Smooth muscle cell (in vitro differentiated cells): ENCODE data around the gene NEU2. TPM values are rescaled to one million over a fixed set of nuclear protein-coding genes. Genes with fewer than 3 reads are reported as not detected.

ENCODE experiments used
- DNase-seq: peaks from one replicate; lab custom pipeline; 2025; ENCODE audit not compliant: unreplicated experiment; lab: John Stamatoyannopoulos, UW
- H2AFZ ChIP-seq: fragments of 200-600 bp; sonication (generic); 2 replicates; pipeline ENCODE4 v1.6.0; 2016; ENCODE audit warnings: antibody characterized with exemption, low read depth, mild to moderate bottlenecking
- H3F3A ChIP-seq: fragments of 200-600 bp; sonication (generic); 2 replicates; pipeline ENCODE4 v1.6.0; 2017; ENCODE audit warnings: antibody characterized with exemption, low read depth
- H3K27ac ChIP-seq: fragments of 200-600 bp; sonication (generic); 2 replicates; pipeline ENCODE4 v1.5.1; 2016; ENCODE audit warnings: low read depth, mild to moderate bottlenecking
- H3K27me3 ChIP-seq: fragments of 200-600 bp; sonication (generic); 2 replicates; pipeline ENCODE4 v1.6.1; 2016; ENCODE audit warnings: low read depth, mild to moderate bottlenecking
- H3K36me3 ChIP-seq: fragments of 200-600 bp; sonication (generic); 2 replicates; pipeline ENCODE4 v1.5.1; 2016; ENCODE audit warnings: low read depth
- H3K4me1 ChIP-seq: fragments of 200-600 bp; sonication (generic); 2 replicates; pipeline ENCODE4 v1.5.1; 2016; ENCODE audit warnings: low read depth
- H3K4me2 ChIP-seq: fragments of 200-600 bp; sonication (generic); 2 replicates; pipeline ENCODE4 v1.6.0; 2016; ENCODE audit warnings: mild to moderate bottlenecking
- H3K4me3 ChIP-seq: fragments of 200-600 bp; sonication (generic); 2 replicates; pipeline ENCODE4 v1.5.1; 2016; ENCODE audit warnings: mild to moderate bottlenecking
- H3K79me2 ChIP-seq: fragments of 200-600 bp; sonication (generic); 2 replicates; pipeline ENCODE4 v1.6.0; 2016; ENCODE audit warnings: low read depth, mild to moderate bottlenecking
- H3K9ac ChIP-seq: fragments of 200-600 bp; sonication (generic); 2 replicates; pipeline ENCODE4 v1.6.0; 2016; ENCODE audit warnings: low read depth
- H3K9me3 ChIP-seq: fragments of 200-600 bp; sonication (generic); replicated peaks from 2 replicates; pipeline ENCODE4 v1.5.1; 2016; ENCODE audit warnings: low read depth
- H4K20me1 ChIP-seq: fragments of 200-600 bp; sonication (generic); 2 replicates; pipeline ENCODE4 v1.6.0; 2016; ENCODE audit warnings: low read depth
- WGBS: methylation state at CpG from one replicate; pipeline ENCODE4 v1.1.7; 2016; ENCODE audit warnings: low lambda C conversion rate; 5-methylcytosine and 5-hydroxymethylcytosine counted together
- polyA plus RNA-seq: library from polyadenylated mRNA; unstranded; fragments of >200 nt; fragmentation: Nextera tagmentation; extraction: Ambion mirVana; gene quantifications from 2 replicates; pipeline ENCODE4 v1.2.1, GENCODE V29; 2016
- total RNA-seq: library from RNA; depleted of rRNA; stranded (reverse); fragments of >200 nt; gene quantifications from 2 replicates; pipeline ENCODE4 v1.2.3, GENCODE V29; 2014
- TF ChIP-seq, protein P1 (sequence below): fragments of 200-600 bp; sonication (generic); IDR thresholded peaks from 2 replicates; pipeline ENCODE4 v1.5.1; 2017; ENCODE audit warnings: borderline replicate concordance, mild to moderate bottlenecking, antibody characterized with exemption; ENCODE audit not compliant: insufficient read depth, poor library complexity, severe bottlenecking

The NEU2 gene
- total and polyA plus RNA-seq, 2 experiments from 2014 or later: 0.94 TPM; not detected in 1

DNA sequence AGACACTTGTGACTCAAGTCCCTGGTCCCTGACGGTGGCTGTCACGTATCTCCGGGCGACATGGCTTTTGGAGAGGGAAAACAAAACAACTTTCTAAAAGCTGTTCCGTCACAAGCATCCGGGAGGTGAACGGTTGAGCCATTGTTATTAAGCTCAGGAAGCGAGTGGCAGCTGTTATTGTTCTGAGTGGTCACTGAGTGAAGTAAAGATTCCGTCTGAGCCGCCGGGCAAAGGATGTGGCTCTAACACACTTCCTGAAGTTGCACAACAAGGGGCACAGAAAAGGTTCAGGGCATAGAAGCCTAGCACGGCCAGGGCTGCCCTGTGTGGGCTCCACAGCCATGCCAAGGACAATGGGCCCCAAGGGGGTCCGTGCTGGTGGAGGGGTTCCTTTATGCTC lies 52.0 kb downstream of the NEU2 start:
- Histone ChIP-seq H3K36me3 (no peaks in the 10 kb centered on the region), H3K4me2 (no peak overlapping the region), H3K27ac (no peak overlapping the region), H3K4me3 (no peak overlapping the region), H3K79me2 (no peaks in the 10 kb centered on the region), H2AFZ (no peak overlapping the region), H4K20me1 (no peaks in the 10 kb centered on the region), H3K9me3 (no peaks in the 10 kb centered on the region), H3K4me1 (peaks cover 8% of the 10 kb centered on the region), H3K27me3 (no peaks in the 10 kb centered on the region), H3F3A (no peaks in the 10 kb centered on the region), H3K9ac (no peak overlapping the region)
- 87% methylated on average over 13 of the region's 13 CpGs for WGBS
- TF ChIP-seq, protein P1, sequence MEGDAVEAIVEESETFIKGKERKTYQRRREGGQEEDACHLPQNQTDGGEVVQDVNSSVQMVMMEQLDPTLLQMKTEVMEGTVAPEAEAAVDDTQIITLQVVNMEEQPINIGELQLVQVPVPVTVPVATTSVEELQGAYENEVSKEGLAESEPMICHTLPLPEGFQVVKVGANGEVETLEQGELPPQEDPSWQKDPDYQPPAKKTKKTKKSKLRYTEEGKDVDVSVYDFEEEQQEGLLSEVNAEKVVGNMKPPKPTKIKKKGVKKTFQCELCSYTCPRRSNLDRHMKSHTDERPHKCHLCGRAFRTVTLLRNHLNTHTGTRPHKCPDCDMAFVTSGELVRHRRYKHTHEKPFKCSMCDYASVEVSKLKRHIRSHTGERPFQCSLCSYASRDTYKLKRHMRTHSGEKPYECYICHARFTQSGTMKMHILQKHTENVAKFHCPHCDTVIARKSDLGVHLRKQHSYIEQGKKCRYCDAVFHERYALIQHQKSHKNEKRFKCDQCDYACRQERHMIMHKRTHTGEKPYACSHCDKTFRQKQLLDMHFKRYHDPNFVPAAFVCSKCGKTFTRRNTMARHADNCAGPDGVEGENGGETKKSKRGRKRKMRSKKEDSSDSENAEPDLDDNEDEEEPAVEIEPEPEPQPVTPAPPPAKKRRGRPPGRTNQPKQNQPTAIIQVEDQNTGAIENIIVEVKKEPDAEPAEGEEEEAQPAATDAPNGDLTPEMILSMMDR: no peak
- DNase-seq: no peak

Other genes with a start within 250 kb of the NEU2 start
- gene SNORC, start 162.4 kb upstream of the NEU2 start, total RNA-seq: 0.13 and 0.18 TPM in 2 replicates
- gene SNORC, start 162.4 kb upstream of the NEU2 start, polyA plus RNA-seq: 0.78 and 1.2 TPM in 2 replicates
- not detected in 2 replicates for gene NGEF, start 19.4 kb upstream of the NEU2 start, total RNA-seq
- gene NGEF, start 19.4 kb upstream of the NEU2 start, polyA plus RNA-seq: 0.09 and 1.4 TPM in 2 replicates
- 9.9 and 17.8 TPM in 2 replicates for gene INPP5D, start 27.7 kb downstream of the NEU2 start, total RNA-seq
- gene INPP5D, start 27.7 kb downstream of the NEU2 start, polyA plus RNA-seq: 5.6 and 24.5 TPM in 2 replicates
- 25.6 and 26.4 TPM in 2 replicates for gene ATG16L1, start 219.0 kb downstream of the NEU2 start, total RNA-seq
- 11.2 and 12.5 TPM in 2 replicates for gene ATG16L1, start 219.0 kb downstream of the NEU2 start, polyA plus RNA-seq